ENCODE data around the gene MSTN. TPM values are rescaled to one million over a fixed set of nuclear protein-coding genes. Genes with fewer than 3 reads are reported as not detected.

MSTN gene
- total RNA-seq, 1 experiment from 2014 or later = not detected

GRCh38 chr2:190060626-190061025, 1.9 kb downstream of the MSTN start:
- ChIA-PET POLR2A (ENCODE audit: low non-redundant PET) (no interaction called here), CTCF (no interaction called here)
- H3K4me3 ChIP-seq (ENCODE audit: low read depth, low read length, poor library complexity, severe bottlenecking) = no peak overlapping the region
- intact Hi-C loops (cut with micrococcal nuclease; ENCODE audit: unreplicated experiment) = no loop called here
- no peak overlapping the region for H3K27ac ChIP-seq (ENCODE audit: low read depth, low read length, poor library complexity, severe bottlenecking)
- TF ChIP-seq EZH2 (IDR thresholded peaks at IDR 0.05; ENCODE audit: borderline replicate concordance, low read depth, low read length, poor library complexity, severe bottlenecking) (no peak), CTCF (conservative IDR thresholded peaks at IDR 0.05; ENCODE audit: low read depth, low read length) (no peak)
- BruUV-seq (replicated peaks) = no TSS peak
- H3K4me1 ChIP-seq (ENCODE audit: insufficient read depth, low read length, poor library complexity, severe bottlenecking) = no peaks in the 10 kb centered on the region
- no peak for DNase-seq (ENCODE audit: low spot score)
- H3K27me3 ChIP-seq (replicated peaks; ENCODE audit: insufficient read depth, low read depth, low read length, poor library complexity) = no peaks in the 10 kb centered on the region
- no peaks in the 10 kb centered on the region for H3K36me3 ChIP-seq (ENCODE audit: insufficient read depth, low read length, poor library complexity, severe bottlenecking)
- no peaks in the 10 kb centered on the region for H3K9me3 ChIP-seq (ENCODE audit: low read depth, low read length, poor library complexity, severe bottlenecking)

- no peak for DNase-seq (ENCODE audit: low spot score)
- Histone ChIP-seq H3K27ac (ENCODE audit: low read depth, low read length, poor library complexity, severe bottlenecking) (no peak overlapping the region), H3K9me3 (ENCODE audit: low read depth, low read length, poor library complexity, severe bottlenecking) (no peaks in the 10 kb centered on the region), H3K4me3 (ENCODE audit: low read depth, low read length, poor library complexity, severe bottlenecking) (no peak overlapping the region), H3K36me3 (ENCODE audit: insufficient read depth, low read length, poor library complexity, severe bottlenecking) (no peaks in the 10 kb centered on the region), H3K27me3 (replicated peaks; ENCODE audit: insufficient read depth, low read depth, low read length, poor library complexity) (no peaks in the 10 kb centered on the region), H3K4me1 (ENCODE audit: insufficient read depth, low read length, poor library complexity, severe bottlenecking) (no peaks in the 10 kb centered on the region)
- ChIA-PET POLR2A (ENCODE audit: low non-redundant PET) (no interaction called here), CTCF (no interaction called here)
- TF ChIP-seq EZH2 (IDR thresholded peaks at IDR 0.05; ENCODE audit: borderline replicate concordance, low read depth, low read length, poor library complexity, severe bottlenecking) (no peak), CTCF (conservative IDR thresholded peaks at IDR 0.05; ENCODE audit: low read depth, low read length) (no peak)
- no TSS peak for BruUV-seq (replicated peaks)
- intact Hi-C loops (cut with micrococcal nuclease; ENCODE audit: unreplicated experiment) = no loop called here
Observed at GRCh38 chr2:190060019-190060418, 2.5 kb downstream of the MSTN start.

GRCh38 chr2:190053426-190053825, 9.1 kb downstream of the MSTN start:
- no peak for DNase-seq (ENCODE audit: low spot score)
- Histone ChIP-seq H3K4me1 (ENCODE audit: insufficient read depth, low read length, poor library complexity, severe bottlenecking) (no peaks in the 10 kb centered on the region), H3K9me3 (ENCODE audit: low read depth, low read length, poor library complexity, severe bottlenecking) (no peaks in the 10 kb centered on the region), H3K4me3 (ENCODE audit: low read depth, low read length, poor library complexity, severe bottlenecking) (no peak overlapping the region), H3K27me3 (replicated peaks; ENCODE audit: insufficient read depth, low read depth, low read length, poor library complexity) (no peaks in the 10 kb centered on the region), H3K36me3 (ENCODE audit: insufficient read depth, low read length, poor library complexity, severe bottlenecking) (no peaks in the 10 kb centered on the region), H3K27ac (ENCODE audit: low read depth, low read length, poor library complexity, severe bottlenecking) (no peak overlapping the region)
- POLR2A ChIA-PET (ENCODE audit: low non-redundant PET) = no interaction called here
- BruUV-seq (replicated peaks) = no TSS peak
- CTCF ChIA-PET = no interaction called here
- intact Hi-C loops (cut with micrococcal nuclease; ENCODE audit: unreplicated experiment) = no loop called here
- TF ChIP-seq EZH2 (IDR thresholded peaks at IDR 0.05; ENCODE audit: borderline replicate concordance, low read depth, low read length, poor library complexity, severe bottlenecking) = no peak

- Histone ChIP-seq H3K4me1 (ENCODE audit: insufficient read depth, low read length, poor library complexity, severe bottlenecking) (no peaks in the 10 kb centered on the region), H3K4me3 (ENCODE audit: low read depth, low read length, poor library complexity, severe bottlenecking) (no peak overlapping the region), H3K9me3 (ENCODE audit: low read depth, low read length, poor library complexity, severe bottlenecking) (no peaks in the 10 kb centered on the region), H3K36me3 (ENCODE audit: insufficient read depth, low read length, poor library complexity, severe bottlenecking) (no peaks in the 10 kb centered on the region), H3K27me3 (replicated peaks; ENCODE audit: insufficient read depth, low read depth, low read length, poor library complexity) (no peaks in the 10 kb centered on the region), H3K27ac (ENCODE audit: low read depth, low read length, poor library complexity, severe bottlenecking) (no peak overlapping the region)
- no peak for TF ChIP-seq CTCF (conservative IDR thresholded peaks at IDR 0.05; ENCODE audit: low read depth, low read length)
- ChIA-PET POLR2A (ENCODE audit: low non-redundant PET) (no interaction called here), CTCF (no interaction called here)
- no TSS peak for BruUV-seq (replicated peaks)
- intact Hi-C loops (cut with micrococcal nuclease; ENCODE audit: unreplicated experiment) = no loop called here
- DNase-seq (ENCODE audit: low spot score) = no peak
Observed at GRCh38 chr2:190052307-190052706, 10.2 kb downstream of the MSTN start.
